Fibroblast of skin of abdomen (primary cell): ENCODE measurements around the gene PPM1L.
A peak's percentile ranks its signal among the peaks of the same experiment; 100 is the strongest.

Experiments used
- DNase-seq: peaks from one replicate; pipeline ENCODE4 v3.0.0-alpha.2; 2013

The PPM1L gene

DNA sequence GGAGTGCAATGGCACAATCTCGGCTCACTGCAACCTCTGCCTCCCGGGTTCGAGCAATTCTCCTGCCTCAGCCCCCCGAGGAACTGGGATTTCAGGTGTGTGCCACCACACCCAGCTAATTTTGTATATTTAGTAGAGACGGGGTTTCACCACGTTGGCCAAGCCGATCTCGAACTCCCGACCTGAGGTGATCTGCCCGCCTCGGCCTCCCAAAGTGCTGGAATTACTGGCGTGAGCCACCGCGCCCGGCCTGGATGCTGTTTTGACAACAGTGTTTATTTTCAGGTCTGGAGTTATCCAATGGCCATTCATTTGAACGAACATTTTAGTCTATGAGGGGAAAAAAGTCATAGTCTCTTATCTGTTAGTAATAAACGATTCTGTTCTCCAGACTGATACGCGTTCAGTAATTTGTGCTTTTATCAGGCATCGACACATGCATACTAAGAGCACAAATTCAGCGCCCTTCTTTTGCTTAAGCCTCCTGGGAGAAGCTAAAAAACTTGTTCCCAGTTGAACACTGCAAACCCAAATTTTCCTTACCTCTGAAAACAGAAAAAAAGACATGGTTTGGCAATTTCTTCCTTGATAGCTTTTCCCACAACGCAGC, 347.9 kb downstream of the PPM1L start:
- no peak for DNase-seq

- DNase-seq: peak; percentile 75
These were observed 348.8 kb downstream of the PPM1L start, which contains the start of gene B3GALNT1 for GRCh38 chr3:161104561-161105551. Gene B3GALNT1 (minus strand): TSS chr3:161105349. CDS start chr3:161086754, 18,595 bp downstream.

DNA sequence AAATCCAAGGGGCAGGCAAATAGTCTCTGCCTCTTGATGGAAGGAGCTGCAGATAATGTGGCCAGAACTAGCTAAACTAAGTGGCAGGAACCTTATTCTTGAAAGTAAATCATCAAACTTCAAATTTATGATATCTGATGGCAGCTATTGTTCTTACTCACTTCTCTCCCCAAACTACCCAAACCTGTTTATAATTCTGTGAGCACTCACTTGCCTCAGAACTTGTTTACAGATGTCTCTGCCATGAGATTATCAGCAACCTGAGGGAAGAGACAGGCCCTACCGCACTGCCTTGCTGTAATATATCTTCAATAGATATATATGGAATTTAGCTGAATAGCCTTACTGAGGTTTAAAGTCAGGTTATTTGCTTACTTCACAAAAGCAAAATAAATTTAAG, 351.3 kb downstream of the PPM1L start:
- no peak for DNase-seq

GRCh38 chr3:161108840-161109239, 352.8 kb downstream of the PPM1L start:
- DNase-seq: peak; percentile 42

DNA sequence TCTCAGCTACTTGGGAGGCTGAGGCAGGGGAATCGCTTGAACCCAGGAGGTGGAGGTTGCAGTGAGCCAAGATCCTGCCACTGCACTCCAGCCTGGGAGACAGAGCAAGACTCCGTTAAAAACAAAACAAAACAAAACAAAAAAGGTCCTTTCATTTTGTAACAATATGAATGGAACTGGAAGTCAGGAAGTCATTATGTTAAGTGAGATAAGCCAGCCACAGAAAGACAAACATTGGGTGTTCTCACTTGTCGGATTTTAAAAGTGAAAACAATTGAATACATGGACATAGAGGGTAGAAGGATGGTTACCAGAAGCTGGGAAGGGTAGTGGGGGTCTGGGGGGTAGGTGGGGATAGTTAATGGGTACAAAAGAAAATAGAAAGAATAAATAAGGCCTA, 361.6 kb downstream of the PPM1L start:
- no peak for DNase-seq

DNA sequence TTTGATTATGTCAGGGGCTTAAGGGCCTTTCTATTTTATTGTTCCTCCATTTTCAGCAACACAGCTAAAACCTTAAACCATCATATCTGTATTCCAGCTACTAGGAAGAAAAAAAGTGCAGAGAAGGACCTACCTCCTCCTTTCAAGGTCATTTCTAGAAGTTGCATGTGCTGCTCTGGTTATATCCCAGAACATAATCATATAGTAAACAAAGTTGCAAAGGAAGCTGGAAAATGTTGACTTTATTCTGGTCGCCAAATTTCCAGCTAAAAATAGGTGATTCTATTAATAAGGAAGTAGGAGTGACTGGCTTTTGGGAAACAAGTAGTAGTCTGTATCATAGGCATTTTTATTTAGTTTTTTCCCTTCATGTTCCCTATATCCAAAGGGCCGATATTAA, 370.5 kb downstream of the PPM1L start:
- no peak for DNase-seq
